Right renal pelvis (tissue), 4 donors: Measurements from ENCODE around the gene SCO2. TPM values are rescaled to one million over a fixed set of nuclear protein-coding genes. Genes with fewer than 3 reads are reported as not detected.
"Not testable (repeated sequence)": the region's sequence is repeated elsewhere in the genome, so short reads cannot be mapped to it uniquely, and the experiment has no call there.

Source experiments
- DNase-seq, 4 donors: peaks; one replicate each; pipeline ENCODE4 v3.0.0-alpha.2; 2013; ENCODE audit warnings: low read depth in 4 of 4, low spot score in 3 of 4, missing footprints in 1 of 4
- polyA plus RNA-seq, 4 donors: library from polyadenylated mRNA; unstranded; fragments of 120-200 nt; gene quantifications; one replicate each; pipeline ENCODE4 v1.2.1, GENCODE V29; 2013; ENCODE audit not compliant: insufficient read length in 4 of 4

Gene SCO2
- polyA plus RNA-seq, 4 donors: 0.24 to 5.8 (median 0.37) TPM; not detected in 1

DNA sequence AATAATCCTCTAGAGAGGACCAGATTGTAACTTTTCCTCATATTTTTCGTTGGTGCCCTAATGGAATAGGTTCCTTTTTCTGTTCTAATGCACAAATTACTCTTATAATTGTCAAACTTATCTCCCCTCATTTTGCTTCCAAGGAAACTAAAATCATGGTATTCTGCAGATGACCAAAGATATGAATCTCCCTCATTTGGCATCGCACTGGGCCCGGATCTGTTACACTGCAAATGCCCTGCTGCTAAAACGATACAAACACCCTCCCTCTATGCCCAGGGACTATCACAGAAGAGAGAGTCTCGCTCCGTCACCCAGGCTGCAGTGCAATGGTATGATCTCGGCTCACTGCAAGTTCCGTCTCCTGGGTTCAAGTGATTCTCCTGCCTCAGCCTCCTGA, 27.9 kb upstream of the SCO2 start:
- DNase-seq: no peak

DNA sequence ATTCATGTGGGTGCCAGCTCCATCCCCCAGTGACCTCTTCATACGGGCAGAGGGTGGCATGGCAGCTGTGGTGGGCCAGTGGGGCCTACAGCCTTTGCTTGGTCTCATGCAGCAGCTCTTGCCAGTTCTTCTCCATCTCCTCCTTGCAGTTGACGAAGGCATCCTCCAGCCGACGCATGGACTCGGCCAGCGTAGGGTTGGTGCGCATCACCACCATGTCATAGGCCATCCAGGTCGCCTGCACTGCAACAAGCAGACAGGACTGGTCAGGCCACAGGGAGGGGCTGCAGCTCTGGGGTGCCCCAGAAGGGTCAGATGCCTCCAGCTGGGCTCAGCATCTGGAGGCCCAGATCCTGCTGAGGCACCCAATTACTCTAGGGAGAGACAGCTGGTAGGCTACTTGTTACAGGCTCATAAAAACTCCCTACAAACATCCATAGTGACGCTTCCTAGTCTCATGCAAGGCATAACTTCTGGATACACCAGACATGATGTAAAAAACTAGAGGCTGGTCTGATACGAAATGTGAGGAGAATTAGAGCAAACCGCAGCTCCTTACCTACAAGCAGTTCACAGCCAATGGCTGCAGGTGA, 25.9 kb upstream of the SCO2 start:
- DNase-seq: no peak

DNA sequence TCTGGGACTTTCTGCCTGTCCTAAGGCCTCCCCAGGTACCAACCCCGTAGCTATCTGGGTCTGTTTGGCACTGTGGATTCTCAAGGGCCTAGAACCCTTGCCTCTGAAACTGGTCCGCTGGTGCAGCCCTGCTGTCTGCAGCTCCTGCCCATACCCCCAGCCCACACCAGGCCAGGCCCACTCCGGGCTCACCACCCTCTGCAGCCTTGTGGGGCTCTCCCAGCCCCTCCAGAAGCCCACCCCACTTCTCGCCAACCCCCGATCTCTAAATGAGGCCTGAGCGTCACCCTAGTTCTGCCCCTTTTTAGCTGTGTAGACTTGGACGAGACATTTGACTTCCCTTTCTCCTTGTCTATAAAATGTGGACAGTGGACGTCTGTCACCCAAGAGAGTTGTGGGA, 25.0 kb upstream of the SCO2 start:
- DNase-seq: no peak

DNA sequence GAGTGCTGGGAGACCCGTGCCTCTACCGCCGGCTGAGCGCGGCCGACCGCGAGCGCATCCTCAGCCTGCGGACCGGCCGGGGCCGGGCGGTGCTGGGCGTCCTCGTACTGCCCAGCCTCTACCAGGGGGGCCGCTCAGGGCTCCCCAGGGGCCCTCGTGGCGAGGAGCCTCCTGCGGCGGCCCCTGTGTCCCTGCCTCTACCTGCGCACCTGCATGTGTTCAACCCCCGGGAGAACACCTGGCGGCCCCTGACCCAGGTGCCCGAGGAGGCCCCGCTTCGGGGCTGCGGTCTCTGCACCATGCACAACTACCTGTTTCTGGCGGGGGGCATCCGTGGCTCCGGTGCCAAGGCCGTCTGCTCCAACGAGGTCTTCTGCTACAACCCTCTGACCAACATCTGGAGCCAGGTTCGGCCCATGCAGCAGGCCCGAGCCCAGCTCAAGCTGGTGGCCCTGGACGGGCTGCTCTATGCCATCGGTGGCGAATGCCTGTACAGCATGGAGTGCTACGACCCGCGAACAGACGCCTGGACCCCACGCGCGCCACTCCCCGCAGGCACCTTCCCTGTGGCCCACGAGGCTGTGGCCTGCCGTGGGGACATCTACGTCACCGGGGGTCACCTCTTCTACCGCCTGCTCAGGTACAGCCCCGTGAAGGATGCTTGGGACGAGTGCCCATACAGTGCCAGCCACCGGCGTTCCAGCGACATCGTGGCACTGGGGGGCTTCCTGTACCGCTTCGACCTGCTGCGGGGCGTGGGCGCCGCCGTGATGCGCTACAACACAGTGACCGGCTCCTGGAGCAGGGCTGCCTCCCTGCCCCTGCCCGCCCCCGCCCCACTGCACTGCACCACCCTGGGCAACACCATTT, 23.8 kb upstream of the SCO2 start:
- DNase-seq: no peak

DNA sequence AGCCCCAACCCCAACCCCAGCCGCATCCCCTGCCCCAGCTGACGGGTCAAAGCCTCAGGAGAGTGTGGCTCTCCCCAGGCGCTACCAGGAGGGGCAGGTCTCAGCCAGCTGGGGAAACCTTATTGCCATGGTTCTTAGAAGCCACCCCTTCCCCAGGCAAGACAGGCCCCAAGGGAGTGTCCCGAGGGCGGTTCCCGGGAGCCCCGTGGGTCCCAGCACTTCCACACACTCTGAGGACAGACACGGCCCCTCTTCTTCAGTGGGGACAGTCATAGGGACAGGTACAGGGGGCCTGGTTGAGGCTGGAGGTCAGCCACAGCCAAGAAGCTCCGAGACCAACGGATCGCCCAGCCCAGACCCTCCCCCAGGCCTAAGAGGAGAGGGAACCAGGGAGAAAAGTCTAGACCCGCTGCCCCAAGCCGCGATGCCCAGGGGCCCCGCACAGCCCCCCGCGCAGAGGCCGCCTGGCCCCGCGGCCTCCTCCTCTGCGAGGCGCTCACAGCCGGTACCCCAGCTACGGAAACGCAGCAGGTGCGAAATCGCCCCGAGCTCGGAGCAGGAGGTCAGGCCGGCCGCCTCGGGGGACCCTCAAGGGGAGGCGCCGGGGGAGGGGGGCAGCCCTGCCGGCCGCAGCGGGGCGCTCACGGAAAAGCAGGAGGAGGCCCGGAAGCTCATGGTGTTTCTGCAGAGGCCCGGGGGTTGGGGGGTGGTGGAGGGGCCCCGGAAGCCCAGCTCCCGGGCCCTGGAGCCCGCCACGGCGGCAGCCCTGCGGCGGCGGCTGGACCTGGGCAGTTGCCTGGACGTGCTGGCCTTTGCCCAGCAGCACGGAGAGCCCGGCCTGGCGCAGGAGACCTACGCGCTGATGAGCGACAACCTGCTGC, 22.9 kb upstream of the SCO2 start:
- DNase-seq: no peak

DNA sequence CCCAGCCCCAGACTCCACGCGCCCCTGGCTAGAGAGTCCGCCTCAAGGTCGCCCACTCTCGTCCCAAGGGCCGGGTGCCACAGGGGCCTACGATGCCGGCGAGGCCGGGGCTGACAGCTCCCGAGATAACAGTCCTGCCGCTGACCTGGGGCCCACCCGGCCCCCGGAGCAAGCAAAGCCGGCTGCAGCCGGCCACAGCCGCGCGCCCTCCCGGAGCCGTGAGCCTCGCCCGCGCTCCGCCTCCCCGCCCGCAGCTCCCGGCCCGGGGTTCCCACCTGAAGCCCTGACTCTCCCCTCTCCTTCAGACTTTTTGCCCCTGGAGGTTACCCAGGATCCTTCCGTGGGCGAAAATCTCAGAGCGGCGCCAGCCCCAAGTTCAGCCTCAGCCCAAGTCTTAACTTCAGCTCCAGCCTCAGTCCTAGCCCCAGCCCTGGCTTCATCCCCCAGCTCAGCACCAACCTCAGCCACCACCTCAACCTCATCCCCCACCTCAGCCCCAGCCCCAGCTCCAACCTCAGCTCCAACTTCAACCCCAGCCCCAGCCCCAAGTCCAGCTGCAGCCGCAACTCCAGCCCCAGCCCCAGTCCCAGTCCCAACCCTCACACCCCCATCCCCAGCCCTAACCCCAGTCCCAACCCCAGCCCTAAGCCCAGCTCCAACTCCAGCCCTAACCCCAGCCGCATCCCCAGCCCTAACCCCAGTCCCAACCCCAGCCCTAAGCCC, 22.0 kb upstream of the SCO2 start:
- DNase-seq: no peak

DNA sequence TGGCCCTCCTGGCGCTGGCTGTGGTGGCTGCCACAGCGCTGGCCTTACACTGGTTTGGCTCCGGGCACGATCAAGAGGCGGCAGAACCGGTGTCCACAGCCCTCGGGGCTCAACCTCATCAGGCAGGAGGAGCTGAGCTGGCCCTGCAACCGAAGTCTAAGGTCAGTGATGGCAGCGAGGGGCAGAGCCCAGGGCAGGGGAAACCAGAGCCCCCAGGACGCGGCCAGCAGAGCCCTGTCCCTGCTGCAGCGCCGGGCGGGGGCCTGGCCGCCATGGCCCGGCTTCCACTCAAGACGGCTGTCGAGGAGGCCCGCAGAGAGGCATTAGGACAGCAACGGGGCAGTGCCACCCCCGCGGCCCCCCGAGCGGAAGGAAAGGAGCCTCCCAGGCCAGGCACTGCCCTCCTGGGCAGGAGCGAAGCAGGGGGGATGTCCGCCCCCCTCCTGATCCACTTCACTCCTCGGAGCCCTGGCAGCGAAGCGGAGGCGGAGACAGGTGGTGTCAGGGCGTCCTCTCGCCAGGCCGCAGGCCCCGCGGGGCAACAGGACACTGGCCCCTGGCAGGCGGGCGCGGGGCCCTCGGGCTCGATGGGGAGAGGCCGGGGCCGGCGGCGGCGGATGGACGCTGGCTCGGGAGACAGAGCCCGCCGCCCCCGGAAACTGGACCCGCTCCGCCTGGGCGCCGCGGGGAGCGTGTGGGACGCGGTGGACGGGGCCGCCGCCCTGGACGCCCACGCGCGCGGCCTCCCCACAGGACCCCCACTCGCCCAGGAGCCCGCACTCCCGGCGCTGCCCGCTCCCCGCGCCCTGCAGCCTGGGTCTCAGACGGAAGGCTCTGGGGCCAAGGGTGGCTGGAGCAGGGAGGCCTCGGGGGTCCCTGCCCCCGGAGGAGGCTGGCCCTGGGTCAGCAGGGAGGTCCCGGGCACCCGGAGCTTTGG, 21.2 kb upstream of the SCO2 start:
- no peak for DNase-seq

DNA sequence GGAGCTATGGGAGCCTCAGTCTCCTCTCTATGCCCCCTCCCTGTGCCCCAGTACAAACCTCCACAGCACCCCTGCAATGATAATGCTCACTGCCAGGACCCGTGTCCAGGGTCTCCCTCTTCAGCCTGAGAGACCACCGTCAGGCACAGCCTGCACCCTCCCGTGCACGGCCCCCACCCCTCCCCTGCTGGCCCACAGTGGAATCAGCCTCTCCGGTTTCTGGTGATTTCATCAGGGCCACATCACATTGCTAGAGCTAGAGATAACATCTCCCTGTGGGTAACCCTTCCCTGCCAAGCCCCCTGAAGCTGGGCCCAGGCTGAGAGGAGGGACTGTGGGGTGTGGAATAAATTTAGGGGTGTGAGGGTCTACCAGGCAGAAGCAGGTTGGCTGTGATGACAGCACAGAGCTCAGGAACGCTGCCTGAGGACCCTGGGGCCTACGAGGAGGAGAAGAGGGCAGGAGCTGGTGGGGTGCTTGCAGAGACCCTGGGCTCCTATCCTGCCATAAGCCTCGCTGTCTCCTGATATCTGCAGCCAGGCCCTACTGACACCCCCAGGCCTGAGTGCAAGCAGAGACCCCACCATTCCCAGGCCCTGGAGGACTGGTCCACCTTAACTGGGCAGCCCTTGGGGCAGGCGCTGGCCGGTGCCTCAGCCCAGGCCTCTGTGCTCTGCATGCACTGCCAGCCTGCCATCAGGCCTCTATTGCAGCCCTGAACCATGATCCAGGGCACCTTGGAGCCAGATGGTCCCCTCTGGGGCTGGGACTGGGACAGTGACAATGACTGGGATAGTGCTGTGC, 20.3 kb upstream of the SCO2 start, which contains the start of gene KLHDC7B:
KLHDC7B (plus strand) TSS at position 378 of the 804 bp plus-strand sequence; CDS start at position 723, 345 bp downstream.
- DNase-seq: no peak

DNA sequence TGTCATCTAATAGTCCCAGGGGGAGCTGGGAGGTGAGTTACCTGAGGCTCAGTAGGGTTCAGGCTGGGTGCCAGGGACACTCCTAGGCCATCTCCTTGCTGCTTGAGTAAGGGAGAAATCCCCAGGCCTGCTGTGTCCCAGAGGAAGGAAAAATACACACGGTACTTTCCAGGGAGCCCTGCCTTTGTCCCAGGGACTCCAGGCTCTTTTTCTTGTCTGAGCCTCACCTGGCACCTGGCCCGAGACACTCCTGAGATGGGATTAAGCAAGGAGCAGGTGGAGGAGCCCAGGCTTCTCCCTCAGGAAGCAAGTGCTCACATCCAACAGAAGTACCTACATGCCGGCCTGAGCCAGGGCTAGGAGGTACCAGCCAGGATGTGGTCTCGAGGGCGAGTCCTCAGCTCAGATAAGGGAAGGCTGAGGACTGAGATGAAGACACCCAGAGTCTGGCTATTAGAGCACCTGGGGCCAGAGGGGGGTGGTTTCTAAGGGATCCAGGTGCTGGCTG, 19.4 kb upstream of the SCO2 start:
- DNase-seq: no peak

DNA sequence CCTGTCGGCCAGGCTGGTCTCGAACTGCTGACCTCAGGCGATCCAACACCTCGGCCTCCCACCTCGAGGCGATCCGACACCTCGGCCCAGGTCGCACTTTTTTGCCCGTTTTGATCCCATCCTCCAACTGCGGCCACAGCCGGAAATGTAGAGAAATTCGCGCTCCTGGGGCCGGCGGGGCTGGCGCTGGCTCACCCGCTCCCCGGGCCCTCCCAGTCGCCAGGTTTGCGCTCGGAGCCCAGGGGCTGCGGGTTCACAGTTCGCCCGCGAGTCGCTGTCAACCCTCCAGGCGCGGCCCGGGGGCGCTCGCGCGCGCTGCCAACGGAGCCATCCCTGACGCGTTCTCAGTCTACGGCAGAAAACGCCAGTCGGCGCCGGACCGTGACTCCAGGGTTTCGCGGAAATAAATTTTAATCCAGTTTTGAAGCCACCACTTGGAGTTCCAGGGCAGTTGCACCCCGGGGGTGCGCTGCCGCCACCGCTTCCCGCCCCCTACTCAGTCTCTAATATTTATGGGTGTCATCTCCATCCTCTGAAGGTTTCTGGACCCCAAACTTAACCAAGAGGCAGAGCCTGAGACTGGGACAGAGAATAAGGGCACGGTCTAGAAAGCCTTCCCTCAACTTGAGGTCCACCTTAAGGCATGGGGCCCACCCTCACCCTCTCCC, 18.8 kb upstream of the SCO2 start:
- no peak for DNase-seq

DNA sequence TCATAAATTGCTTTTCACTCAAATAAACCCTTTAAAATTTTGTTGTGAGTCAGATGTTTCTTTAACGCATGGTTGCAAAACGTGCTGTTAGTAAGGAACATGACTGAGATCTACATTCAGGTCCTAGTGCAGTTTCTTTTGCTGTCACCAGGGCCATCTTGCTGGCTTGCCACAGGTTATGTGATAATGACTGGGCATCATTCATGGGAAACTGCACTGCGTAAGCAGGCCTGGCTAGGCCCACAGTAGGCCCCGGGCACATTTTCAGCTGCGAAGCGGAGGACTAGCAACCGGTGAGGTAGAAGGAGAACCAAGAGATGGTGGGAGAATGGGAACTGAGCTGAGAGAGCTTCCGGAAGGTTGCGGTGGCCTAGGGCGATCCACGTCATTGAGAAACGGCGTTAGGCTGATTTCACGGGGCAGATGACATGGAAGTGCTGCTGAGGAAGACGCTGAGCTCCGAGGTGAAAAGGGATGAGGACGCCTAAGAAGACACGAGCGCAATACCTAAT, 17.1 kb upstream of the SCO2 start:
- no peak for DNase-seq

DNA sequence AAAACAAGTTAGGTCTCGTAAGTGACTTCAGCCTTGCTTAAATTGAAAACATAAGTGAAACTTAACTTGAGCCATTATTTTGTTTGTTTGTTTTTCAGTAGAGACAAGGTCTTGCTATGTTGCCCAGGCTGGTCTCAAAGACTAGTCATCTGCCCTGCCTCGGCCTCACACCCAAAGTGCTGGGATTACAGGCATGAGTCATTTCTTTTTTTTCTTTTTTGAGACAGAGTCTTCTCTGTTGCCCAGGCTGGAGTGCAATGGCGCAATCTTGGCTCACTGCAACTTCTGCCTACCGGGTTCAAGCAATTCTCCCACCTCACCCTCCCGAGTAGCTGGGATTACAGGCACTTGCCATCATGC, 16.2 kb upstream of the SCO2 start:
- not testable (repeated sequence) for DNase-seq

DNA sequence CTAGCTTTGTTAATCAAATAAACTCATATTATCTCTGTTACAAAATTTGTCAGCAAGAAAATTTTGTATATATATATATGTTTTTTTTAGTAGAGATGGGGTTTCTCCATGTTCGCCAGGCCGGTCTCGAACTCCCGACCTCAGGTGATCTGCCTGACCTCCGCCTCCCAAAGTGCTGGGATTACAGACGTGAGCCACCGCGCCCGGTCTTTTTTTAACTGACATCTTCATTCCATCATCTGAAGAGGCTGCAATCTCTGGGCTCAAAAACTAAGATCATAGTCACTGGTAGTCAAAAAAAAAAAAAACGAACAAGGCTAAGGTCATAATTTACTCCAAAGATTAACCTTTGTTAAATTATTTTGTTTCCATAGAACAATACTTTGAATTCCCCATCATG, 15.0 kb upstream of the SCO2 start:
- no peak for DNase-seq

DNA sequence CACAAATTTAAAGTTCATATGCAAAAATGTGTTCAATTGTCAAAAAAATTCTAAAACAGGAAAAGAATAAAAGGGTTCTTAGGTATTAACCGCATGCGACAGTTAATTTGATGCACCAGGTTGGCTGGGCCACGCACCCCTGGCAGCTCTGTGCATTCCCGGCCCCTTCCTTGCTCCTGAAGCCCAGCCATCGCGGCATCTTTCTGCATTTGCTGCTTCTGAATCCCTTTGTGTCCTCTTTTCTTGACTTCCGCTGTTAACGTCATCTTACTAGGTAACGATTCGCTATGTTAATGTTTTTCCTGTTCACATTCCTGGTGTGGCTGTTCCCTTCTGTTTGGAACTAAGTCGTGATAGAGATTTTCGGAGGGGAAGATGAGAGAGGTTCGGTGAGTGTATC, 12.4 kb upstream of the SCO2 start:
- DNase-seq: no peak

DNA sequence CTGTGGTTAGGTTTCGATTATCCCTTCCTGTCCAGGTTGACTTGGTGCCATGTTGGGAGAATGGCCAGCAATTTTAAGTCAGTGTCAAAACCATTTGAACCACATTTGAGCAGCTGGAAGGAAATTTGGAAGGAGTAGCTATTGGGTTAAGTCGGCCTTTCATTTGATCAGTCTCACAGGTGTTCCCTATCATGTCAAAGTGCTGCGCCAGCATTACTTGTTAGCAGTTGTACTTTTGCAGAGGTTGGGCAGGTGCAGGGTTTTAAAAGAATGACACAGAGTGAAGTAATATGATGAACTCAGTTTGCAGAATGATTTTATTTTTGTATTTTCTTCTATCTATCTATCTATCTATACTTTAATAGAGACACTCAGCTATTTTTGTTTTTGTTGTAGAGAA, 10.8 kb upstream of the SCO2 start:
- DNase-seq: no peak

DNA sequence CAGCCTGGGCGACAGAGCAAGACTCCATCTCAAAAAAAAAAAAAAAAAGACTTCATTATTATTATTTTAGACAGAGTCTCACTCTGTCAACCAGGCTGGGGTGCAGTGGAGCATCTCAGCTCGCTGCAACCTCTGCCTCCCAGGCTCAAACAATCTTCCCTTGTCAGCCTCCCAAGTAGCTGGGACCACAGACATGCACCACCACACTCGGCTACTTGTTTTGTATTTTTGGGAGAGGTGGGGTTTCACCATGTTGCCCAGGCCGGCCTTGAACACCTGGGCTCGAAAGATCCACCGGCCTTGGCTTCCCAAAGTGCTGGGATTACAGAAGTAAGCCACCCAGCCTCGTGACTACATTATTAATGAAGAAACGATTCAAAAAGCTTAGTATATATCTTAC, 9.7 kb upstream of the SCO2 start:
- DNase-seq: no peak

DNA sequence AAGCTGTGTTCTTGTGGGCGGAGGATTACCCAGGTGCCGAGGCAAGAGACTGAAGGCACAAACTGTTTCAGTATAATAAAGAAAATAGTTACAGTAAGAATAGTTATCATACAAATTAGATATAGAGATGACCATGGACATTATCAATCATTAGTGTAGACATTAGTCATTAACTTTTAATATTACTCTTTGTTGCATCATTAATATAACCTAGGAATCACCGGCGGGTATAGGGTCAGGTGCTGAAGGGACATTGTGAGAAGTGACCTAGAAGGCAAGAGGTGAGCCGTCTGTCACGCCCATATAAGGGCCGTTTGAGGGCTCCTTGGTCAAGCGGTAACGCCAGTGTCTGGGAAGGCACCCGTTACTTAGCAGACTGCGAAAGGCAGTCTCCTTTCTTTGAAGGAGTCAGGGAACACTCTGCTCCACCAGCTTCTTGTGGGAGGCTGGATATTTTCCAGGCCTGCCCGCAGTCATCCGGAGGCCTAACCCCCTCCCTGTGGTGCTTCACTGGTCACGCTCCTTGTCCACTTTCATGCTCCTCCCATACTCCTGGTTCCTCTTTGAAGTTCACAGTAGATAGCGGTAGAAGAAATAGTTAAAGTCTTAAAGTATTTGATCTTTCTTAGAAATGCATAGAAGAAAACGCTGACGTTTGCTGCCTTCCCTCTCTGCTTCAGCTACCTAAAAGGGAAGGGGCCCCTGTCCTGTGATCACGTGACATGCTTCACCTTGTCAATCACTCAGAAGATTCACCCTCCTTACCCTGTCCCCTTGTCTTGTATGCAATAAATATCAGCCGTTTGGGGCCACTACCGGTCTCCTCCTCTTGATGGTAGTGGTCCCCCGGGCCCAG, 8.7 kb upstream of the SCO2 start:
- not testable (repeated sequence) for DNase-seq
